Measurements from ENCODE around the gene ENTHD1. TPM values are rescaled to one million over a fixed set of nuclear protein-coding genes. Genes with fewer than 3 reads are reported as not detected.

ENTHD1 gene
- total RNA-seq, 2 experiments from 2014 or later, result not detected

GRCh38 chr22:39933741-39934140 lies 40.2 kb upstream of the ENTHD1 start:
- Histone ChIP-seq H2AFZ (ENCODE audit: low read length) (no peak overlapping the region), H3K9me3 (ENCODE audit: low read length) (no peaks in the 10 kb centered on the region), H3K4me2 (ENCODE audit: low read length) (no peak overlapping the region; the same call in 1 of the 2 replicates), H4K20me1 (ENCODE audit: insufficient read depth, low read length) (no peaks in the 10 kb centered on the region), H3K4me3 (ENCODE audit: low read depth, low read length, poor library complexity, severe bottlenecking) (no peak overlapping the region), H3K27ac (ENCODE audit: low read depth, low read length, poor library complexity, severe bottlenecking) (no peak overlapping the region), H3K9me2 (ENCODE audit: insufficient read depth, low read length) (no peaks in the 10 kb centered on the region), H3K36me3 (ENCODE audit: insufficient read depth, low read length) (no peaks in the 10 kb centered on the region), H3K79me2 (ENCODE audit: insufficient read depth, low read depth, low read length) (no peaks in the 10 kb centered on the region), H3K4me1 (ENCODE audit: insufficient read depth, low read length, poor library complexity, severe bottlenecking) (peaks cover 25% of the 10 kb centered on the region)
- ChIA-PET POLR2A (no interaction called here), CTCF (ENCODE audit: unreplicated experiment) (no interaction called here)
- TF ChIP-seq, protein P1, sequence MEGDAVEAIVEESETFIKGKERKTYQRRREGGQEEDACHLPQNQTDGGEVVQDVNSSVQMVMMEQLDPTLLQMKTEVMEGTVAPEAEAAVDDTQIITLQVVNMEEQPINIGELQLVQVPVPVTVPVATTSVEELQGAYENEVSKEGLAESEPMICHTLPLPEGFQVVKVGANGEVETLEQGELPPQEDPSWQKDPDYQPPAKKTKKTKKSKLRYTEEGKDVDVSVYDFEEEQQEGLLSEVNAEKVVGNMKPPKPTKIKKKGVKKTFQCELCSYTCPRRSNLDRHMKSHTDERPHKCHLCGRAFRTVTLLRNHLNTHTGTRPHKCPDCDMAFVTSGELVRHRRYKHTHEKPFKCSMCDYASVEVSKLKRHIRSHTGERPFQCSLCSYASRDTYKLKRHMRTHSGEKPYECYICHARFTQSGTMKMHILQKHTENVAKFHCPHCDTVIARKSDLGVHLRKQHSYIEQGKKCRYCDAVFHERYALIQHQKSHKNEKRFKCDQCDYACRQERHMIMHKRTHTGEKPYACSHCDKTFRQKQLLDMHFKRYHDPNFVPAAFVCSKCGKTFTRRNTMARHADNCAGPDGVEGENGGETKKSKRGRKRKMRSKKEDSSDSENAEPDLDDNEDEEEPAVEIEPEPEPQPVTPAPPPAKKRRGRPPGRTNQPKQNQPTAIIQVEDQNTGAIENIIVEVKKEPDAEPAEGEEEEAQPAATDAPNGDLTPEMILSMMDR (conservative IDR thresholded peaks at IDR 0.05; ENCODE audit: low read length), result no peak
- no peak for TF ChIP-seq EZH2phosphoT487 (IDR thresholded peaks at IDR 0.05; ENCODE audit: borderline replicate concordance, low read depth, low read length)
- DNase-seq (ENCODE audit: low spot score), result peak; percentile 57
- no TSS peak for BruUV-seq (replicated peaks)
- intact Hi-C loops (cut with micrococcal nuclease; ENCODE audit: unreplicated experiment), result loop anchor here (5.0 kb wide), 1 partner anchor 89 kb away; no protein-coding TSS in a partner anchor

- H3K4me3 ChIP-seq (ENCODE audit: low read depth, low read length, poor library complexity, severe bottlenecking), result no peak overlapping the region
Observed at GRCh38 chr22:39932918-39933649, 39.5 kb upstream of the ENTHD1 start.

More at GRCh38 chr22:39932918-39933649, 39.5 kb upstream of the ENTHD1 start:
- peak; percentile 68 for DNase-seq (ENCODE audit: low spot score)
- TF ChIP-seq, protein P1 (conservative IDR thresholded peaks at IDR 0.05; ENCODE audit: low read length), result peak; percentile 90
- no peak for TF ChIP-seq EZH2phosphoT487 (IDR thresholded peaks at IDR 0.05; ENCODE audit: borderline replicate concordance, low read depth, low read length)
- Histone ChIP-seq H3K9me3 (ENCODE audit: low read length) (no peaks in the 10 kb centered on the region), H3K36me3 (ENCODE audit: insufficient read depth, low read length) (no peaks in the 10 kb centered on the region), H3K4me1 (ENCODE audit: insufficient read depth, low read length, poor library complexity, severe bottlenecking) (peaks cover 25% of the 10 kb centered on the region), H3K9me2 (ENCODE audit: insufficient read depth, low read length) (no peaks in the 10 kb centered on the region), H4K20me1 (ENCODE audit: insufficient read depth, low read length) (no peaks in the 10 kb centered on the region), H3K27ac (ENCODE audit: low read depth, low read length, poor library complexity, severe bottlenecking) (no peak overlapping the region), H3K4me2 (ENCODE audit: low read length) (no peak overlapping the region), H2AFZ (ENCODE audit: low read length) (no peak overlapping the region), H3K79me2 (ENCODE audit: insufficient read depth, low read depth, low read length) (no peaks in the 10 kb centered on the region)
- intact Hi-C loops (cut with micrococcal nuclease; ENCODE audit: unreplicated experiment), result loop anchor here (5.0 kb wide), 1 partner anchor 89 kb away; no protein-coding TSS in a partner anchor
- no TSS peak for BruUV-seq (replicated peaks)
- ChIA-PET POLR2A (interaction anchor here (0.5 kb wide), 1 partner anchor 347 kb away, joined by 4 read pairs; no protein-coding TSS in a partner anchor), CTCF (ENCODE audit: unreplicated experiment) (interaction anchor here (0.6 kb wide), 1 partner anchor 184 kb away, joined by 4 read pairs; no protein-coding TSS in a partner anchor)
